ENCODE data around the gene DLGAP4. TPM values are rescaled to one million over a fixed set of nuclear protein-coding genes. Genes with fewer than 3 reads are reported as not detected.
A peak's percentile ranks its signal among the peaks of the same experiment; 100 is the strongest.

The DLGAP4 gene
- total RNA-seq, 1 experiment from 2014 or later, result 40.3 TPM

- no peak for DNase-seq (ENCODE audit: low read depth, low spot score)
- peak; percentile 46; the same call in 1 of the 2 replicates for ATAC-seq
- Histone ChIP-seq H2AFZ (ENCODE audit: low read depth, low read length, poor library complexity, severe bottlenecking) (no peak overlapping the region), H3K27me3 (ENCODE audit: insufficient read depth, low read length) (no peaks in the 10 kb centered on the region), H4K20me1 (ENCODE audit: insufficient read depth) (no peaks in the 10 kb centered on the region), H3K4me1 (ENCODE audit: control insufficient read depth in 1 of 2, insufficient read depth in 2 of 2, low read length in 2 of 2) (no peaks in the 10 kb centered on the region), H3K9me3 (ENCODE audit: control insufficient read depth in 1 of 2, insufficient read depth in 1 of 2, low read depth in 1 of 2, low read length in 2 of 2) (no peaks in the 10 kb centered on the region), H3K9ac (ENCODE audit: low read length) (no peak overlapping the region), H3K4me2 (ENCODE audit: low read length) (no peak overlapping the region), H3K27ac (ENCODE audit: low read depth, low read length) (no peak overlapping the region), H3K9me2 (ENCODE audit: insufficient read depth) (no peaks in the 10 kb centered on the region), H3K79me2 (ENCODE audit: insufficient read depth, low read length) (no peaks in the 10 kb centered on the region), H3K36me3 (ENCODE audit: control insufficient read depth in 1 of 2, insufficient read depth in 2 of 2, low read length in 2 of 2) (peaks cover 0 to 6% of the 10 kb centered on the region in 2 experiments; a peak in 2 of 4 replicates), H3K4me3 (replicated peaks in 1 of 2; ENCODE audit: low read depth in 1 of 2, low read length in 2 of 2) (no peak overlapping the region)
- BruUV-seq (replicated peaks), result no TSS peak
- intact Hi-C loops (cut with micrococcal nuclease), result no loop called here
- CTCF ChIA-PET, result no interaction called here
- POLR2A ChIA-PET, result no interaction called here
- TF ChIP-seq EZH2phosphoT487 (IDR thresholded peaks at IDR 0.05; ENCODE audit: borderline replicate concordance) (no peak), ZFX (IDR thresholded peaks at IDR 0.05) (no peak), TCF7L2 (IDR thresholded peaks at IDR 0.05; ENCODE audit: borderline replicate concordance, extremely low read depth, insufficient read depth, insufficient read length) (no peak), EZH2 (IDR thresholded peaks at IDR 0.05) (no peak), SRF (IDR thresholded peaks at IDR 0.05; ENCODE audit: low read depth) (no peak), ELF1 (IDR thresholded peaks at IDR 0.05; ENCODE audit: borderline replicate concordance, low read depth) (no peak), POLR2A (IDR thresholded peaks at IDR 0.05; ENCODE audit: borderline replicate concordance, extremely low read depth, insufficient read depth, insufficient read length) (no peak), SIN3A (IDR thresholded peaks at IDR 0.05; ENCODE audit: low read depth) (no peak), JUND (IDR thresholded peaks at IDR 0.05) (no peak), EGR1 (IDR thresholded peaks at IDR 0.05; ENCODE audit: low read depth) (no peak), RAD21 (IDR thresholded peaks at IDR 0.05; ENCODE audit: low read depth) (no peak), ZNF274 (IDR thresholded peaks at IDR 0.05; ENCODE audit: low read depth, low read length) (no peak)
- TF ChIP-seq, protein P1, sequence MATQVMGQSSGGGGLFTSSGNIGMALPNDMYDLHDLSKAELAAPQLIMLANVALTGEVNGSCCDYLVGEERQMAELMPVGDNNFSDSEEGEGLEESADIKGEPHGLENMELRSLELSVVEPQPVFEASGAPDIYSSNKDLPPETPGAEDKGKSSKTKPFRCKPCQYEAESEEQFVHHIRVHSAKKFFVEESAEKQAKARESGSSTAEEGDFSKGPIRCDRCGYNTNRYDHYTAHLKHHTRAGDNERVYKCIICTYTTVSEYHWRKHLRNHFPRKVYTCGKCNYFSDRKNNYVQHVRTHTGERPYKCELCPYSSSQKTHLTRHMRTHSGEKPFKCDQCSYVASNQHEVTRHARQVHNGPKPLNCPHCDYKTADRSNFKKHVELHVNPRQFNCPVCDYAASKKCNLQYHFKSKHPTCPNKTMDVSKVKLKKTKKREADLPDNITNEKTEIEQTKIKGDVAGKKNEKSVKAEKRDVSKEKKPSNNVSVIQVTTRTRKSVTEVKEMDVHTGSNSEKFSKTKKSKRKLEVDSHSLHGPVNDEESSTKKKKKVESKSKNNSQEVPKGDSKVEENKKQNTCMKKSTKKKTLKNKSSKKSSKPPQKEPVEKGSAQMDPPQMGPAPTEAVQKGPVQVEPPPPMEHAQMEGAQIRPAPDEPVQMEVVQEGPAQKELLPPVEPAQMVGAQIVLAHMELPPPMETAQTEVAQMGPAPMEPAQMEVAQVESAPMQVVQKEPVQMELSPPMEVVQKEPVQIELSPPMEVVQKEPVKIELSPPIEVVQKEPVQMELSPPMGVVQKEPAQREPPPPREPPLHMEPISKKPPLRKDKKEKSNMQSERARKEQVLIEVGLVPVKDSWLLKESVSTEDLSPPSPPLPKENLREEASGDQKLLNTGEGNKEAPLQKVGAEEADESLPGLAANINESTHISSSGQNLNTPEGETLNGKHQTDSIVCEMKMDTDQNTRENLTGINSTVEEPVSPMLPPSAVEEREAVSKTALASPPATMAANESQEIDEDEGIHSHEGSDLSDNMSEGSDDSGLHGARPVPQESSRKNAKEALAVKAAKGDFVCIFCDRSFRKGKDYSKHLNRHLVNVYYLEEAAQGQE (IDR thresholded peaks at IDR 0.05; ENCODE audit: low read depth), result no peak
- TF ChIP-seq, protein P2, sequence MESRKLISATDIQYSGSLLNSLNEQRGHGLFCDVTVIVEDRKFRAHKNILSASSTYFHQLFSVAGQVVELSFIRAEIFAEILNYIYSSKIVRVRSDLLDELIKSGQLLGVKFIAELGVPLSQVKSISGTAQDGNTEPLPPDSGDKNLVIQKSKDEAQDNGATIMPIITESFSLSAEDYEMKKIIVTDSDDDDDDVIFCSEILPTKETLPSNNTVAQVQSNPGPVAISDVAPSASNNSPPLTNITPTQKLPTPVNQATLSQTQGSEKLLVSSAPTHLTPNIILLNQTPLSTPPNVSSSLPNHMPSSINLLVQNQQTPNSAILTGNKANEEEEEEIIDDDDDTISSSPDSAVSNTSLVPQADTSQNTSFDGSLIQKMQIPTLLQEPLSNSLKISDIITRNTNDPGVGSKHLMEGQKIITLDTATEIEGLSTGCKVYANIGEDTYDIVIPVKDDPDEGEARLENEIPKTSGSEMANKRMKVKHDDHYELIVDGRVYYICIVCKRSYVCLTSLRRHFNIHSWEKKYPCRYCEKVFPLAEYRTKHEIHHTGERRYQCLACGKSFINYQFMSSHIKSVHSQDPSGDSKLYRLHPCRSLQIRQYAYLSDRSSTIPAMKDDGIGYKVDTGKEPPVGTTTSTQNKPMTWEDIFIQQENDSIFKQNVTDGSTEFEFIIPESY (IDR thresholded peaks at IDR 0.05; ENCODE audit: extremely low read depth, insufficient replicate concordance, low read length), result no peak
- RAD21 ChIA-PET (ENCODE audit: low non-redundant PET in 1 of 2, low total read pairs in 2 of 2, uncharacterized antibody in 2 of 2, unreplicated experiment in 2 of 2), result no interaction called here
These were observed 44.6 kb upstream of the DLGAP4 start for GRCh38 chr20:36261389-36262105.
